Right lobe of liver (tissue), 6 donors: ENCODE data around the gene CCDC122. TPM values are rescaled to one million over a fixed set of nuclear protein-coding genes. Genes with fewer than 3 reads are reported as not detected.
"Not testable (repeated sequence)": the region's sequence is repeated elsewhere in the genome, so short reads cannot be mapped to it uniquely, and the experiment has no call there.

Source experiments
- ATAC-seq, 4 donors: fragments of 200-7000 bp; cut with Tn5 transposase; one replicate each; pipeline ENCODE4 v1.9.1; 2020; ENCODE audit warnings: mild to moderate bottlenecking in 4 of 4, moderate library complexity in 4 of 4
- DNase-seq, 3 donors: peaks; one replicate each; pipeline ENCODE4 v3.0.0-alpha.2; 2020
- H3K27ac ChIP-seq, 3 donors: fragments of 200-600 bp; one replicate each; pipeline ENCODE4 v1.8.0; 2022
- H3K27me3 ChIP-seq, 2 donors: fragments of 200-600 bp; one replicate each; pipeline ENCODE4 v1.8.0; 2022
- H3K36me3 ChIP-seq, 4 donors: fragments of 200-600 bp; sonication (generic) in 1 of 4; one replicate each; pipeline versions ENCODE4 v1.5.1 to v1.8.0; 2017 to 2022; ENCODE audit warnings: control low read depth in 1 of 4
- H3K4me1 ChIP-seq, 4 donors: fragments of 200-600 bp; sonication (generic) in 1 of 4; one replicate each; pipeline versions ENCODE4 v1.5.1 to v1.8.0; 2017 to 2022; ENCODE audit warnings: control low read depth in 1 of 4
- H3K4me3 ChIP-seq, 3 donors: fragments of 200-600 bp; one replicate each; pipeline ENCODE4 v1.8.0; 2022
- H3K9me3 ChIP-seq, 4 donors: fragments of 200-600 bp; sonication (generic) in 1 of 4; one replicate each; pipeline versions ENCODE4 v1.5.1 to v1.8.0; 2017 to 2022; ENCODE audit warnings: control low read depth in 1 of 4
- CTCF ChIP-seq, 4 donors: fragments of 200-600 bp in 3 of 4; fragments of 450-650 bp in 1 of 4; IDR thresholded peaks; one replicate each; pipeline versions ENCODE4 v1.5.1 to v1.8.0; 2016 to 2022; ENCODE audit warnings: antibody characterized with exemption in 4 of 4, mild to moderate bottlenecking in 2 of 4
- POLR2A ChIP-seq: fragments of 450-650 bp; IDR thresholded peaks from one replicate; pipeline ENCODE4 v1.6.1; 2017; ENCODE audit warnings: antibody characterized with exemption, mild to moderate bottlenecking
- WGBS: methylation state at CpG from one replicate; pipeline ENCODE4 v1.1.6; 2018; ENCODE audit warnings: low coverage, low lambda C conversion rate; ENCODE audit not compliant: insufficient coverage; ENCODE audit errors: missing lambda C conversion rate; 5-methylcytosine and 5-hydroxymethylcytosine counted together
- intact Hi-C, 2 donors: fragments of 100-400 bp; cut with DNase I; formaldehyde crosslinking; loops; one replicate each; pipeline versions ENCODE4 v1.11.2 to v1.14.1; 2022
- total RNA-seq, 6 experiments: library from RNA; depleted of rRNA in 2 of 6; stranded (reverse); fragments of >200 nt in 2 of 6; fragmentation: NEBNext Ultra II Directional in 3 of 6; extraction: Animal tissue kit (Norgen Biotek cat#: 25700) in 3 of 6; gene quantifications; one replicate each; pipeline versions ENCODE4 v1.1.0 to v1.2.4, GENCODE V29; 2016 to 2023
- donor health status: DM: no; HTN: yes; CAD: no.
- donor health status: DM: no; HTN: no; CAD: no.
- donor health status: DM: no; HTN: no; CAD: no.
- donor health status: DM: no; HTN: yes; CAD: no.
- donor health status: DM: no; HTN: yes; CAD: no.

The CCDC122 gene
- total RNA-seq, 6 experiments from 2014 or later: 1.7 to 4.9 (median 3.1) TPM

GRCh38 chr13:43846496-43847158 lies 32.9 kb downstream of the CCDC122 start:
- no peak for DNase-seq
- intact Hi-C loops: no loop called here
- Histone ChIP-seq H3K27ac (no peak overlapping the region), H3K36me3 (no peaks in the 10 kb centered on the region), H3K4me3 (no peak overlapping the region), H3K9me3 (no peaks in the 10 kb centered on the region), H3K4me1 (peaks cover 0 to 2% (median 0%) of the 10 kb centered on the region in 4 donors), H3K27me3 (no peaks in the 10 kb centered on the region)
- 78% methylated on average over 3 of the region's 3 CpGs for WGBS
- ATAC-seq: no peak
- no peak for TF ChIP-seq CTCF (IDR thresholded peaks at IDR 0.05)
- TF ChIP-seq POLR2A: no peak

DNA sequence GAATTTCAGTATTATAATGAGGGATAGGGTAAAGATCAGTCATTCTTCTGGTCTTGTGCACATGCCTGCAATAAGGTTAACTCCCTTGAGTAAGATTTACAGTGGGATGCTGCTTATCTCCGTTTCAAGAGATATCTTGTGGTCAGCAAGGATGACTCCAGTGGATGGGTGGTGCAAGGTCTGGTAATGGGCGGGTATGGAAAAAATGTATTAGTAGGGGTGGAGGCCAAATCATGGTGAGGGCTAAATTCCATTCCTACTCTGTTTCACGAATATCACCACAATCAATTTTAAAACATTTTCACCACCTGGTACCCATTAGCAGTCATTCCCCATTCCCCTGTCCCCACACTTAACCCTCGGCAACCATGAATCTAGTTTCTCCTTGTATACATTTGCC lies 40.6 kb downstream of the CCDC122 start:
- Histone ChIP-seq H3K9me3 (no peaks in the 10 kb centered on the region), H3K36me3 (no peaks in the 10 kb centered on the region), H3K27ac (no peak overlapping the region), H3K4me1 (no peaks in the 10 kb centered on the region), H3K4me3 (no peak overlapping the region), H3K27me3 (no peaks in the 10 kb centered on the region)
- whole genome bisulfite sequencing: 71% methylated on average over 4 of the region's 4 CpGs
- DNase-seq (no peak), ATAC-seq (no peak)
- TF ChIP-seq POLR2A (no peak), CTCF (IDR thresholded peaks at IDR 0.05) (no peak)
- intact Hi-C loops: no loop called here

- Histone ChIP-seq H3K27me3 (no peaks in the 10 kb centered on the region), H3K9me3 (no peaks in the 10 kb centered on the region), H3K4me1 (no peaks in the 10 kb centered on the region), H3K36me3 (no peaks in the 10 kb centered on the region), H3K4me3 (no peak overlapping the region), H3K27ac (no peak overlapping the region)
- TF ChIP-seq CTCF (IDR thresholded peaks at IDR 0.05) (no peak), POLR2A (no peak)
- WGBS: 93% methylated on average over 2 of the region's 2 CpGs
- intact Hi-C loops: no loop called here
- ATAC-seq (no peak), DNase-seq (no peak)
Measured at GRCh38 chr13:43835701-43836100, 43.8 kb downstream of the CCDC122 start.

GRCh38 chr13:43831088-43831487 lies 48.5 kb downstream of the CCDC122 start:
- WGBS: 74% methylated on average over 2 of the region's 2 CpGs
- ATAC-seq: no peak
- no peak for TF ChIP-seq CTCF (IDR thresholded peaks at IDR 0.05)
- no peak for TF ChIP-seq POLR2A

DNA sequence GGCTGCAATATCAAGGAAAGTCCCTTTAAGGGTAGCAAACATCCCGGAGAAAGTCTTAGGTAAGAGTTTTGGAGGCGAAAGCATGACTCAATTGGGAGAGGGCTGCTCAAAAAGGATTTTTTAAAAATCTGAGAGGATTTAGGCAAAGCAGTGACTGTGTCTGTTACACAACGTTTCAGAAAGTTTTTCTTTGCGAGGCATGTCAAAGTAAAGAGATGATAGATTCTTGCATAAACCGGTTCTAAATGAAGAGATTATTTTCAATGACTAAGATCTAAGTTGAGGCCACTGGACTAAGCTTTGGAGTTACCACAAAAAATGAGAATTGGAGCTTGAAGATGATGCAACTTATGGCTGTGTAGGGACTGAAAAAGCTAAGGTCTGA lies 49.1 kb downstream of the CCDC122 start:
- Histone ChIP-seq H3K36me3 (no peaks in the 10 kb centered on the region), H3K9me3 (no peaks in the 10 kb centered on the region), H3K27ac (no peak overlapping the region), H3K4me1 (no peaks in the 10 kb centered on the region), H3K4me3 (no peak overlapping the region), H3K27me3 (no peaks in the 10 kb centered on the region)
- no peak for ATAC-seq
- no peak for TF ChIP-seq POLR2A
- no peak for TF ChIP-seq CTCF (IDR thresholded peaks at IDR 0.05)
- WGBS: 49% methylated on average over 5 of the region's 5 CpGs
- intact Hi-C loops: no loop called here
- no peak for DNase-seq

More at GRCh38 chr13:43831088-43831487, 48.5 kb downstream of the CCDC122 start:
- no peaks in the 10 kb centered on the region for H3K4me1 ChIP-seq
- intact Hi-C loops: no loop called here
- DNase-seq: no peak
- H3K27me3 ChIP-seq: no peaks in the 10 kb centered on the region
- no peaks in the 10 kb centered on the region for H3K9me3 ChIP-seq
- no peaks in the 10 kb centered on the region for H3K36me3 ChIP-seq
- H3K27ac ChIP-seq: no peak overlapping the region
- H3K4me3 ChIP-seq: no peak overlapping the region

DNA sequence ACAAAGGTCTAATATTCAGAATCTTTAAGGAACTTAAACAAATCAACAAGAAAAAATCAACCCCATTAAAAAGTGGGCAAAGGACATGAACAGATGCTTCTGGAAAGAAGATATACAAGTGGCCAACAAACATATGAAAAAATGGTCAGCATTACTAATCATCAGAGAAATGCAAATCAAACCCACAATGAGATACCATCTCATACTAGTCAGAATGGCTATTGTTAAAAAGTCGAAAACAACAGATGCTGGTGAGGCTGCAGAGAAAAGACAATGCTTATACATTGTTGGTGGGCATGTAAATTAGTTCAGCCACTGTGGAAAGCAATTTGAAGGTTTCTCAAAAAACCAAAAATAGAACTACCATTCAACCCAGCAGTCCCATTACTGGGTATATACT lies 54.9 kb downstream of the CCDC122 start:
- intact Hi-C loops, ATAC-seq, DNase-seq, H3K4me3 ChIP-seq, H3K4me1 ChIP-seq, H3K27ac ChIP-seq, H3K9me3 ChIP-seq, H3K36me3 ChIP-seq, H3K27me3 ChIP-seq: not testable (repeated sequence)
- 60% methylated on average over 1 of the region's 1 CpG for WGBS
